Hepatocyte (in vitro differentiated cells): ENCODE measurements around the gene KLHL24. TPM values are rescaled to one million over a fixed set of nuclear protein-coding genes. Genes with fewer than 3 reads are reported as not detected.

Source experiments
- DNase-seq: peaks from one replicate; pipeline ENCODE4 v3.0.0-alpha.2; 2016; ENCODE audit warnings: low spot score
- H2AFZ ChIP-seq: fragments of 200-600 bp; sonication (generic); 2 replicates; pipeline ENCODE4 v1.6.0; 2016; ENCODE audit warnings: antibody characterized with exemption, mild to moderate bottlenecking
- H3K27ac ChIP-seq: fragments of 200-600 bp; sonication (generic); 2 replicates; pipeline ENCODE4 v1.5.1; 2016; ENCODE audit warnings: mild to moderate bottlenecking
- H3K27me3 ChIP-seq: fragments of 200-600 bp; sonication (generic); 2 replicates; pipeline ENCODE4 v1.6.1; 2016
- H3K36me3 ChIP-seq: fragments of 200-600 bp; sonication (generic); replicated peaks from 2 replicates; pipeline ENCODE4 v1.5.1; 2016; ENCODE audit warnings: low read depth; ENCODE audit not compliant: insufficient read depth
- H3K4me1 ChIP-seq: fragments of 200-600 bp; sonication (generic); 2 replicates; pipeline ENCODE4 v1.5.1; 2016; ENCODE audit warnings: mild to moderate bottlenecking, moderate library complexity; ENCODE audit not compliant: insufficient read depth
- H3K4me2 ChIP-seq: fragments of 200-600 bp; sonication (generic); 2 replicates; pipeline ENCODE4 v1.6.0; 2016
- H3K4me3 ChIP-seq: fragments of 200-600 bp; sonication (generic); 2 replicates; pipeline ENCODE4 v1.5.1; 2016; ENCODE audit warnings: mild to moderate bottlenecking
- H3K79me2 ChIP-seq: fragments of 200-600 bp; sonication (generic); 2 replicates; pipeline ENCODE4 v1.6.0; 2017; ENCODE audit warnings: mild to moderate bottlenecking
- H3K9me2 ChIP-seq: fragments of 200-600 bp; sonication (generic); replicated peaks from 2 replicates; pipeline ENCODE4 v1.6.0; 2017; ENCODE audit warnings: mild to moderate bottlenecking; ENCODE audit not compliant: insufficient read depth
- H3K9me3 ChIP-seq: fragments of 200-600 bp; sonication (generic); 2 replicates; pipeline ENCODE4 v1.5.1; 2016; ENCODE audit warnings: low read depth, mild to moderate bottlenecking
- H4K20me1 ChIP-seq: fragments of 200-600 bp; sonication (generic); 2 replicates; pipeline ENCODE4 v1.6.0; 2016; ENCODE audit warnings: mild to moderate bottlenecking; ENCODE audit not compliant: insufficient read depth, poor library complexity, severe bottlenecking
- CTCF ChIP-seq: fragments of 200-600 bp; sonication (generic); IDR thresholded peaks from 2 replicates; pipeline ENCODE4 v1.5.1; 2016; ENCODE audit warnings: antibody characterized with exemption, mild to moderate bottlenecking; ENCODE audit not compliant: poor library complexity
- EZH2 ChIP-seq: fragments of 200-600 bp; sonication (generic); IDR thresholded peaks from 2 replicates; pipeline ENCODE4 v1.6.1; 2016; ENCODE audit warnings: antibody characterized with exemption, mild to moderate bottlenecking, borderline replicate concordance
- EZH2phosphoT487 ChIP-seq: fragments of 200-600 bp; sonication (generic); IDR thresholded peaks from one replicate; pipeline ENCODE4 v1.6.1; 2018; ENCODE audit warnings: antibody characterized with exemption, mild to moderate bottlenecking, low read depth, moderate library complexity; ENCODE audit not compliant: unreplicated experiment, severe bottlenecking
- WGBS: methylation state at CpG from one replicate; pipeline ENCODE4 v1.1.6; 2016; ENCODE audit warnings: low lambda C conversion rate; ENCODE audit errors: missing lambda C conversion rate; 5-methylcytosine and 5-hydroxymethylcytosine counted together
- polyA plus RNA-seq: library from polyadenylated mRNA; unstranded; fragments of >200 nt; fragmentation: Nextera tagmentation; extraction: Ambion mirVana; gene quantifications from 2 replicates; pipeline ENCODE4 v1.2.1, GENCODE V29; 2016
- total RNA-seq: library from RNA; depleted of rRNA; stranded (reverse); fragments of >200 nt; gene quantifications from 2 replicates; pipeline ENCODE4 v1.2.3, GENCODE V29; 2014

KLHL24 gene
- total and polyA plus RNA-seq, 2 experiments from 2014 or later: 29.6 to 107 TPM

- no peak for DNase-seq
- no peaks in the 10 kb centered on the region for H3K4me1 ChIP-seq
- H3K36me3 ChIP-seq: no peaks in the 10 kb centered on the region
- no peaks in the 10 kb centered on the region for H3K9me3 ChIP-seq
- H3K27me3 ChIP-seq: no peaks in the 10 kb centered on the region
- 98% methylated on average over 2 of the region's 2 CpGs for WGBS
- H3K9me2 ChIP-seq: no peaks in the 10 kb centered on the region
- H3K4me3 ChIP-seq: no peak overlapping the region
- no peak overlapping the region for H3K4me2 ChIP-seq
- H2AFZ ChIP-seq: no peak overlapping the region
- peaks cover 41% of the 10 kb centered on the region for H4K20me1 ChIP-seq
- no peak overlapping the region for H3K27ac ChIP-seq
- TF ChIP-seq CTCF (no peak), EZH2phosphoT487 (no peak), EZH2 (no peak)
- H3K79me2 ChIP-seq: peaks cover 96% of the 10 kb centered on the region
Measured at GRCh38 chr3:183645254-183645653, 9.8 kb downstream of the KLHL24 start.

- no peaks in the 10 kb centered on the region for H3K4me1 ChIP-seq
Measured at GRCh38 chr3:183650554-183650953, 15.1 kb downstream of the KLHL24 start.

GRCh38 chr3:183653209-183654064 is 18.0 kb downstream of the KLHL24 start:
- Histone ChIP-seq H3K27me3 (no peaks in the 10 kb centered on the region), H3K4me3 (no peak overlapping the region), H3K9me3 (peaks cover 36% of the 10 kb centered on the region), H3K36me3 (peaks cover 11% of the 10 kb centered on the region), H3K9me2 (no peaks in the 10 kb centered on the region), H3K4me1 (no peaks in the 10 kb centered on the region), H4K20me1 (peaks cover 2% of the 10 kb centered on the region), H3K4me2 (no peak overlapping the region), H3K79me2 (peaks cover 88% of the 10 kb centered on the region), H2AFZ (no peak overlapping the region), H3K27ac (no peak overlapping the region)
- no peak for DNase-seq
- TF ChIP-seq EZH2phosphoT487: no peak
- TF ChIP-seq CTCF: no peak
- no peak for TF ChIP-seq EZH2
- WGBS: 95% methylated on average over 6 of the region's 6 CpGs

More at GRCh38 chr3:183650554-183650953, 15.1 kb downstream of the KLHL24 start:
- no peak overlapping the region for H3K4me2 ChIP-seq
- no peak for TF ChIP-seq EZH2phosphoT487
- no peak for TF ChIP-seq CTCF
- TF ChIP-seq EZH2: no peak
- no peak overlapping the region for H3K27ac ChIP-seq
- no peaks in the 10 kb centered on the region for H3K9me2 ChIP-seq
- H3K4me3 ChIP-seq: no peak overlapping the region
- peaks cover 93% of the 10 kb centered on the region for H3K79me2 ChIP-seq
- no peaks in the 10 kb centered on the region for H3K27me3 ChIP-seq
- H4K20me1 ChIP-seq: peaks cover 6% of the 10 kb centered on the region
- peaks cover 10% of the 10 kb centered on the region for H3K36me3 ChIP-seq
- DNase-seq: no peak
- WGBS: 95% methylated on average over 4 of the region's 4 CpGs
- no peak overlapping the region for H2AFZ ChIP-seq
- peaks cover 36% of the 10 kb centered on the region for H3K9me3 ChIP-seq
